HUES48 (cell line): ENCODE data around the gene LRRC7.

Source experiments
- H3K27ac ChIP-seq: one replicate; pipeline ENCODE4 v1.7.0; 2013; ENCODE audit warnings: low read depth, low read length, inconsistent platforms
- H3K27me3 ChIP-seq: 2 replicates; pipeline ENCODE4 v1.6.1; 2013; ENCODE audit warnings: mild to moderate bottlenecking, low read length; ENCODE audit not compliant: control insufficient read depth, insufficient read depth
- H3K36me3 ChIP-seq: 2 replicates; pipeline ENCODE4 v1.6.1; 2013; ENCODE audit warnings: low read length; ENCODE audit not compliant: control insufficient read depth, insufficient read depth
- H3K4me1 ChIP-seq: 2 replicates; pipeline ENCODE4 v1.6.1; 2013; ENCODE audit warnings: mild to moderate bottlenecking, low read length; ENCODE audit not compliant: control insufficient read depth, insufficient read depth
- H3K4me3 ChIP-seq: 2 replicates; pipeline ENCODE4 v1.5.1; 2013; ENCODE audit warnings: mild to moderate bottlenecking, low read depth, low read length
- H3K9ac ChIP-seq: 2 replicates; pipeline ENCODE4 v1.6.1; 2013; ENCODE audit warnings: mild to moderate bottlenecking, low read depth, low read length, moderate library complexity
- H3K9me3 ChIP-seq: 2 replicates; pipeline ENCODE4 v1.6.1; 2013; ENCODE audit warnings: low read length; ENCODE audit not compliant: control insufficient read depth, insufficient read depth

Gene LRRC7

DNA sequence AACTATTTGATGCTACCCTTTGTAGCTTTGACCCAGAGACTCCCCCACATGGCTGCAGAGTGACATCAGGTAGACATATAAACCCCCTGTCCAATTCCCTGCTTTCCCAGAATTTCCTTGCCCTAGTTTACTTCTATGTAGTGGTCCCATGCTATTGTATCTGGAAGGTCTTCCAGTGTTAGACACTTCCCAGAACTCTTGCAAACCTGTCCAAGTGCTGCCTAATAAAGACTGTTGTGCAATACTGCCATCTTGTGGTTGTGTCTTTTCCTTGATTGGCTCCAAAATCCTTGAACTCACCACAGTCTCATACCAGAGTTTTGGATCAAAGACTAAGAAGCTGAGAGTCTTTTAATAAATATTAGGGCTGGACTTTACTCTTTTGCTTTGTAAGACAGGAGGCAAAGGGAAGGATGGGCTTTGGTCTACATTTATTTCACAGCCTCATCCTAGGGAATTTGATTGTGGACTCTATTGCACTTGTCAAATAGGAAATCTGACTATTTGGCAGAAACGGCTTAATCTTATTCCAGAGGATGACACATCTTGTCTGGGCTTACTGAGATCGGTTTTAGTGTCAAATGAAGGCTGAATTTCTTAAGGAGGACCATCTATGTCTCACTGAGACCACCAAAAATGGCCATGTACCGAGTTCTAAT is 169.9 kb downstream of the LRRC7 start:
- Histone ChIP-seq H3K9ac (no peak overlapping the region), H3K36me3 (no peaks in the 10 kb centered on the region), H3K27me3 (no peaks in the 10 kb centered on the region)

DNA sequence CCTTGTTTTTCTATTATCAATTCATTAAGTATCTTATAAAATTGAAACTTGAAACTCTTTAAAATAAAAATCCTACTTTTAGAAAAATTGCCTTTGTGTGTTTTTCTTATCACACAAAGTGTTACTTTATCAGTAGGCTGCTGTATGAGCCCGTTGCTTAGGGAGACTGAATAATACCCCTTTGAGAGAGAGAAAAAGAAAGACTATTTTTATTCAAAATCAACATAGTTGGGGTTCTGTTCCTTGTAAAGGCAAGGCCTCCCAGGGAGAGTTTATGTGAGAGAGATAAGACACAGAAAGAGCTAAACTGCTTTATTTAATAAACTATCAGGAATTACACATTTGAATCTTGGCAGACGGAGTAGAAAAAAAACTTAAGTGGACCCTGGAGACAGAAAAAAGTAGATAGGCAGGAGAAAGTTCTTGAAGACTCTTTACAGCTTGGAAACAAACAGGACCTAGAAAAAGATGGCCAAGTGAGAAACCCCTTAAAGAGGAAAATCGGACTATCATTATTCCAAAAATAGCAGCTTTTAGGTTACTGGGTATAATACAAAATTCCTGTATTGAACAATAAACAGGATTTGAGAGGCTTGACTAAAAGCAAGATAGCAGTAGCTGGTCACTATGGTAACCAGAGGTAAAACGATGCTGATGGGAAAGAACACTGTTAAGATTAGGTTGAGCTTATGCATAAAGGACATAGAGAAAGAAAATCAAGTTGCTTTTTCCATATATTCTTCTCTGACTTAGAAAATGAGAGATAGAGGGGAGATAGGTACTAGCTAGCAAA is 170.9 kb downstream of the LRRC7 start:
- H3K4me1 ChIP-seq: peaks cover 24% of the 10 kb centered on the region
- no peaks in the 10 kb centered on the region for H3K27me3 ChIP-seq
- H3K4me3 ChIP-seq: no peak overlapping the region
- H3K36me3 ChIP-seq: no peaks in the 10 kb centered on the region
- no peak overlapping the region for H3K9ac ChIP-seq
- no peaks in the 10 kb centered on the region for H3K9me3 ChIP-seq
- peak overlapping the region; percentile 32 for H3K27ac ChIP-seq

More for the DNA sequence above, 169.9 kb downstream of the LRRC7 start:
- Histone ChIP-seq H3K4me1 (peaks cover 17% of the 10 kb centered on the region), H3K4me3 (no peak overlapping the region), H3K9me3 (no peaks in the 10 kb centered on the region), H3K27ac (no peak overlapping the region)

DNA sequence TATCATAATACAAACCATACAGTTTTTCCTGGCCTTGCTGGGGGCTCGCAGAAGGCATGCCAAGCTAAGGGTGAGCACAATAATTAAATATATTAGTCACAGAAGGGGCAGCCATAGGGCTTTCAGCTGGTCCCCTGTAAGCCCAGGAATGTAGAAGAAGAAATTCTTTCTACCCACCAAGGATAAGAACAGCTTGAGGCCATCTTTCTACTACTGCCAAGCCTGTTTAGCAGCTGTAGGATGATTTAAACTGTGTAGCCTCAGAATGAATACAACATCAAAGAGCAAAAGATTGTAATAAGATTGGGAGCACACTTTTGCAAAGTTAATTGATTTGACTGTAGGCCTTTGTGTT is 171.5 kb downstream of the LRRC7 start:
- no peak overlapping the region for H3K4me3 ChIP-seq
- H3K36me3 ChIP-seq: no peaks in the 10 kb centered on the region
- no peak overlapping the region for H3K9ac ChIP-seq
- H3K4me1 ChIP-seq: peaks cover 27% of the 10 kb centered on the region
- H3K9me3 ChIP-seq: no peaks in the 10 kb centered on the region
- peak overlapping the region; percentile 32 for H3K27ac ChIP-seq
- no peaks in the 10 kb centered on the region for H3K27me3 ChIP-seq

DNA sequence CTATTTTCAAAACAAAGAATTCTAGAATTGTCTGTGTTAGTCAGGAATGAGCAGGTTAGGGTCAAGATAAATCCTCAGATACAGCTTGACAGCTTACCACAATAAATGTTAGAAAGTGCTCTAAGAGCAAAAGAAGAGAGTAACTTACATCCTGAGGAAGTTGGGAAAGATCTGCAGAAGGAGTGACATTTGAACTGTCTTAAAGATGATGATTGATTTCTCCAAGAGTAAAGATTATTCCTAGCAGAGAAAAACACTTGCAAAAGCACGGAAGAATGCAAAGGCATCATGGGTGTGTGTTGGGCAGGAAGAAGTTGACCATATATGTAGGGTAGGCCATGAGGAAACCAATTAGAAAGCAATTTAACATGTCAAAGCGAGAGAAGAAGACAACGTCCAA is 175.4 kb downstream of the LRRC7 start:
- no peaks in the 10 kb centered on the region for H3K36me3 ChIP-seq
- no peaks in the 10 kb centered on the region for H3K9me3 ChIP-seq
- peaks cover 30% of the 10 kb centered on the region for H3K4me1 ChIP-seq
- H3K4me3 ChIP-seq: no peak overlapping the region
- H3K27me3 ChIP-seq: no peaks in the 10 kb centered on the region
- no peak overlapping the region for H3K9ac ChIP-seq
- no peak overlapping the region for H3K27ac ChIP-seq

DNA sequence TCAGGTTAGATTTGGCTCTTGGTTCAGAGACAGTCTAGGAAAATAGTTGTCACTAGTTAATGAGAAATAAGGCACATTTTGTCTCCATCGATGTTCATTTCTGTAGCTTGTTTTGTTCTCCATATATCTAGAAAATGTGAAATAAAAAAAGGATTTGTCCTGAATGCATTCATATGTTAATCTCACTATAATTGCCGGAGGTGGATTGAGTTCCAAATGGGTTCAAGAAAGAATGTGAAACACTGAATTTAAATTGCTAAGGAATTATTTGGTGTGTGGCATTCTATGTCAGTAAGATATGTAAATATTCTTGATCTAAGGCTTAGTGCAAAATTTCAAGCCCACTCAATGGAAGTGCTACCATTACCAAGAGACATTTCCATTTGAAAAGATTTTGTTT is 176.7 kb downstream of the LRRC7 start:
- no peaks in the 10 kb centered on the region for H3K36me3 ChIP-seq
- H3K9ac ChIP-seq: no peak overlapping the region
- no peak overlapping the region for H3K4me3 ChIP-seq
- peaks cover 19% of the 10 kb centered on the region; the same call in 1 of the 2 replicates for H3K4me1 ChIP-seq
- H3K27me3 ChIP-seq: no peaks in the 10 kb centered on the region
- H3K9me3 ChIP-seq: no peaks in the 10 kb centered on the region
- no peak overlapping the region for H3K27ac ChIP-seq

DNA sequence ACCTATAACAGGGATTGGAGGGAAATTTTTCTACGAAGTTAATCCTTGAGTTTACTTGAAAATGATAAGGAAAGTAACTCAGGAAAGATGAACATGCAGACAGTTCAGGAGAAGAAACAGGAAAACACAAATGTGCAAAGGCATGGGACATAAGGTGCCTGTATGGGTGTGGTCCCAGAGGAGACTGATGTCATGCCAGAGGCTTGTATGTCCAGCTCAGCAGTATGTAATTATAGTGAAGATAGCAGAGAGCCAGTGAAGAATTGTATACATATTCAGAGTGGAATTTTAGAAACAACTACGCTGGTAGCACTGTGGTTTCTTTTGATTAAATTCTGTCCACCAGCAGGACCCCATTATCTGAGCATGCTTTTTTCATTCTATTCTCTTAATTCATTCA is 179.5 kb downstream of the LRRC7 start:
- Histone ChIP-seq H3K36me3 (no peaks in the 10 kb centered on the region), H3K9ac (no peak overlapping the region), H3K9me3 (no peaks in the 10 kb centered on the region), H3K27ac (no peak overlapping the region), H3K4me3 (no peak overlapping the region), H3K4me1 (peaks cover 17% of the 10 kb centered on the region; the same call in 1 of the 2 replicates), H3K27me3 (no peaks in the 10 kb centered on the region)

DNA sequence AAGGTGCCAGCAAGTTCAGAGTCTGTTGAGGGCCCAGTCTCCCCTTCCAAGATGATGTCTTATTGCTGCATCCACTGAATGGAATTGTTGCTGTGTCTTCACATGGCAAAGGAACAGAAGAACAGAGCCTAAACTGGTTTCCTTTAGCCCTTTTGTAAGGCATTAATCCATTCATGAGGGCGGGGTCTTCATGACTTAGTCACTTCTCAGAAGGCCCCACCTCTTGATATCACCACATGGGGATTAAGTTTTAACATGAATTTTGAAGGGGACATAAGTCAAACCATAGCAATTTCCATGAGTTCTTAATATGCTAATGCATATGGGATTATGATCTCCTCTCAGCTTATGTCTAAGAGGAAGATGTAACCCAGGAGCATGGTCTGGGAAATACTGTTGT is 182.9 kb downstream of the LRRC7 start:
- Histone ChIP-seq H3K27ac (no peak overlapping the region), H3K9ac (no peak overlapping the region), H3K36me3 (no peaks in the 10 kb centered on the region), H3K27me3 (no peaks in the 10 kb centered on the region), H3K4me3 (no peak overlapping the region), H3K9me3 (no peaks in the 10 kb centered on the region), H3K4me1 (no peaks in the 10 kb centered on the region; the same call in 1 of the 2 replicates)

DNA sequence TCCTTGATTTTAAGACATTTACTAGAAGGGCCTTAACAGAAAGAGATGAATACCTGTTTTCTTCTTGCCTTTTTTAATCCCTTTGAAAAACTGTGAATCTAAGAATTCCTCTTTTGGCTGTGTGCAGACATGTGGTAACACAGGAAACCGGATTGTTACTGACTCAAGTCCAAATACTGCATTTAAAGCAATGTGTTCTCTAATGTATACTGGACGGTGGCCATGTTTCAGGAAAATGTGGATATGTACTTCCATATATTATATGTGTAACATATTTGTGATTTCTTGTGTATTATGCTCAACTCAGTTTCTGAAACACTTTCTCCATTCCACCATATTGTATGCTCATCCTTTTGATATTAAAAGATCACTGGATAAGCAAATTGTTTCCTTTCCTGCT is 185.1 kb downstream of the LRRC7 start:
- no peaks in the 10 kb centered on the region for H3K27me3 ChIP-seq
- no peak overlapping the region for H3K27ac ChIP-seq
- H3K4me1 ChIP-seq: no peaks in the 10 kb centered on the region; the same call in 1 of the 2 replicates
- H3K4me3 ChIP-seq: no peak overlapping the region
- no peak overlapping the region for H3K9ac ChIP-seq
- no peaks in the 10 kb centered on the region for H3K36me3 ChIP-seq
- no peaks in the 10 kb centered on the region for H3K9me3 ChIP-seq

DNA sequence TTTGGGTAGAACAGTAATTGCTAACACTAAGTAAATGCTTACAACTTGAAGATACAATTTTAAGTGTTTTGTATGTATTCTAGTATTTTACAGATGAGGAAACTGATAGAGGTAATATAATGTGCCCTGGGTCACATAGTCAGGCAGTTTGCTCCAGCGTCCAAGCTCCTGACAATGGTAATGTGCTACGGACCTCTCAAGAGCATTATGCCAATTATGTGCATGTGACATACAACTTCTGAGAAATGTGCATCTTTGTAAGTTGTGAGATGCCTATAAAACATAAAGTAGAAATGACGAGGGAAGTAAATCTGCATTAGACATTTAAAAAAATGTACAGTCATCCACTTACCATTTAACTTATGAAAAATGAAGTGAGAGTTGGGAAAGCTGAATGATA is 186.8 kb downstream of the LRRC7 start:
- Histone ChIP-seq H3K9me3 (no peaks in the 10 kb centered on the region), H3K27ac (no peak overlapping the region), H3K9ac (no peak overlapping the region), H3K4me1 (no peaks in the 10 kb centered on the region; the same call in 1 of the 2 replicates), H3K36me3 (no peaks in the 10 kb centered on the region), H3K27me3 (no peaks in the 10 kb centered on the region), H3K4me3 (no peak overlapping the region)

DNA sequence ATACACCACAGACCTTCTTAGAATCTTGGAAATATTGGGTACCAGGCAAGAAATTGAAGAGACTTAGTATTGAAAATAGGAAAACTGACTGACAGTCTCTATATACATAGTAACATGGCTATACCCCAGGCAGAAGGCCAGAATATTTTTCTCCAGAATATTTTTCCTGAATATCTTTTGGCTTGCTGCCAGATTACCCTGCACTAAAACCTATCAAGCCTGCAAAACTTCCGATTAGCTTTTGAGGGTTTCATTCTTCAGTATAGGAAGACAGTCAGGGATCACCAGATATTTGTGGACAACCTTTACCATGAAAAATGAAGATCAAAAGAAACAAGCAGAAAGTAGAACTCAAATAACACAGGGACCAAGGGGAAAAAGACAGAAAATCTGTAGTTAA is 187.9 kb downstream of the LRRC7 start:
- H3K27ac ChIP-seq: no peak overlapping the region
- H3K9ac ChIP-seq: no peak overlapping the region
- no peaks in the 10 kb centered on the region for H3K9me3 ChIP-seq
- H3K27me3 ChIP-seq: no peaks in the 10 kb centered on the region
- no peaks in the 10 kb centered on the region for H3K36me3 ChIP-seq
- no peaks in the 10 kb centered on the region; the same call in 1 of the 2 replicates for H3K4me1 ChIP-seq
- H3K4me3 ChIP-seq: no peak overlapping the region

DNA sequence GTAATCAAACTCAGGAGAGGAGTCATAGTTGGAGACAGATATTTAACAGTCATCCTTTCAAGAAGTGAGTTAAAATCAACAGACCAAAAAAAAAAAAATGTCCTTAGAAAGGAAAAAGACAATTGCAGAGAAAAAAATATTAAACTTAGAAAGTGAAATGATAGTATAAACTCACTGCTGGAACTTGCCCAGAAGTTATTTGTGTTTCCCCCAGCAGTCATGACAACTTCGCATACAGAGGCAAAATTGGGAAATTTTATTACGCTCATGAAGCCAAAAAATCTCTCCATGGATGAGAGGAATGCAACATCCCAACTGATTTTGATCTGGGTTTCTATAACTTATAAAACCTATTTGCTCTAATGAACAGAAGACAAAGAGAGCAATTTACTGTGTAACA is 198.2 kb downstream of the LRRC7 start:
- H3K4me1 ChIP-seq: no peaks in the 10 kb centered on the region
- H3K4me3 ChIP-seq: no peak overlapping the region
- H3K27ac ChIP-seq: no peak overlapping the region

More for the DNA sequence above, 198.2 kb downstream of the LRRC7 start:
- Histone ChIP-seq H3K9me3 (no peaks in the 10 kb centered on the region), H3K36me3 (no peaks in the 10 kb centered on the region), H3K27me3 (no peaks in the 10 kb centered on the region), H3K9ac (no peak overlapping the region)
